HG02943 (cell line): ENCODE results near the gene RAB9A.
"Not testable (repeated sequence)": the region's sequence is repeated elsewhere in the genome, so short reads cannot be mapped to it uniquely, and the experiment has no call there.

Experiments
- ATAC-seq: cut with Tn5 transposase; IDR thresholded peaks from one replicate; pipeline ENCODE4 v1.9.1; 2021; ENCODE audit warnings: mild to moderate bottlenecking, low read depth, moderate library complexity; ENCODE audit not compliant: unreplicated experiment

The RAB9A gene

DNA sequence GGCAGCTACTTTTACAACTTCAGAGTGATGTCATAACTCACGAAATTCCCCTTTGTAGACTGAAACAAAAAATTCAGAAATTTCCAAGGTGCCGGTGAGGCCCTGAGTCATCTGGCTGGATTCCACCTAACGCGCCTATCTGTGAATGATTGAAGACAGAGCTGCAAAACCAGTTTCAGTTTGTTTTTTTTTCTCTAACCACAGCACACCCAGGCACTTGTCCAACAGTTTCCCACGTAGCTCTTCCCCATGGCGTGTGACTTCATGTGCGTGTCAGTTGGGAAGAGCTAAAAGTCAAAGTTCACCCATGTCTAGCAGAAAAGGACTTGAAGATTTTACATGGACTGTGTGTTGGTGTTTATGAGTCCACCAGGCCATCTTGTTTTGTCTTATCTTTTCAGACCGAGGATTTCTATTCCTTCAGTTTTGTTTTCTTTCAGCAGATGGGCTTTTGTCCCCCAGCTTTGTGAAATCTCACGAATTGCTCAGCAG, 19.6 kb upstream of the RAB9A start:
- ATAC-seq: peak; percentile 74

GRCh38 chrX:13669755-13670154, 19.2 kb upstream of the RAB9A start:
- ATAC-seq: not testable (repeated sequence)

GRCh38 chrX:13670197-13670596, 18.7 kb upstream of the RAB9A start:
- ATAC-seq: no peak

GRCh38 chrX:13673016-13673415, 15.9 kb upstream of the RAB9A start:
- ATAC-seq: no peak

DNA sequence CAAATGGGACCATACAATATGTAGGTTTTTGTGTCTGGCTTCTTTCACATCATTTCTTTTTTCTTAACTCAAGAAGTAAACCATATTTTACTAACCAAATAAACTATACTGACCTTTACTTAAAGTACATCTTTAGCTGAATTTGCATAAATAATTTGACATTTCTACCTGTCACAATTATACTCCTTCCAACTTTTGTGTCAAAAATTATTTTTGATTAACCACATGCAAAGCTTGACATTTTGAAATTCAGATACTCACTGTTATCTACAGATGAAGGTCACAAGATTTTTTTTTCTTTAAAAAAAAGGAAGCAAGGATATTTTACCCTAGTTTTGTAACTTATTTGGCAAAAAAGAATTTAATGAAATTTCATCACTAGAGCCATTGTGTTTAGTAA, 12.0 kb upstream of the RAB9A start:
- no peak for ATAC-seq

- not testable (repeated sequence) for ATAC-seq
Measured at GRCh38 chrX:13679700-13680099, 9.2 kb upstream of the RAB9A start.

- ATAC-seq: no peak
Measured at GRCh38 chrX:13681595-13681994, 7.3 kb upstream of the RAB9A start.

DNA sequence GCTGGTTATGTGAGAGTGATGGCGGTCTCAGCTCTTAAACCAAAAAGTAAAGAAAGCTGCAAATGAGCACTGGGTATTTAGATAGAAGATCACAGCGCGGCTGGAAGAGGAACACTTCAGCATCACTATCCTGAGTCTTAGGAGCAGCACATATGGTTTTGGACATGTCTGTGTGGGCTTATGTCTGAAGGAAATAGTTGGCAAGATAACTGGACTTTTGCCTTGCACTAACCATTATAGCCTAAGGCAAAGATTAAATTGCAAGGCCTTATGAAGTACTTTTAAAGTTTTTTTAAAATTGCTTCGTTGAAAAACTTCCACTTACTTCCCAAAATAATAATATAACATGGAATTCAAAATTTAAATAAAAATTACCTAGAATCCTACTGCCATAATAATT, 4.6 kb upstream of the RAB9A start:
- ATAC-seq: no peak

- ATAC-seq: no peak
Measured at GRCh38 chrX:13685126-13685763, 3.7 kb upstream of the RAB9A start.

DNA sequence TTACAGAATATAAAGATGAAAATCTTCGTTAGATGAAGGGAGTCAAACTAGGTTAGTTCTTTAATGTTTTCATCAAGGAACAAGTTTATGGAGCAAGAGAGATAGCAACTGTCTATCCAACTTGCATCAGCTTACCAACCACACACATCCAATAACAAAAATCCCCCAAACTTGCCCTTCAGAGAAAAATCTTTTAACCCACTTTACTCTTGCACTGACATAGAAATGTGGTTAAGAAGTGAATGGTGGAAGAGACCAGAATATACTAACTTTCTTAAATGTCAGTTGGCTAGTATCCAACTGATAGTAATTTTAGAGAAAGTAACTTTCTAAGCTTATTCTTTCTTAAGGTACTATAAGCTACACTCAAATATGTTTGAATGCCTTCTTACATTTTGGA, 1.7 kb upstream of the RAB9A start:
- no peak for ATAC-seq

DNA sequence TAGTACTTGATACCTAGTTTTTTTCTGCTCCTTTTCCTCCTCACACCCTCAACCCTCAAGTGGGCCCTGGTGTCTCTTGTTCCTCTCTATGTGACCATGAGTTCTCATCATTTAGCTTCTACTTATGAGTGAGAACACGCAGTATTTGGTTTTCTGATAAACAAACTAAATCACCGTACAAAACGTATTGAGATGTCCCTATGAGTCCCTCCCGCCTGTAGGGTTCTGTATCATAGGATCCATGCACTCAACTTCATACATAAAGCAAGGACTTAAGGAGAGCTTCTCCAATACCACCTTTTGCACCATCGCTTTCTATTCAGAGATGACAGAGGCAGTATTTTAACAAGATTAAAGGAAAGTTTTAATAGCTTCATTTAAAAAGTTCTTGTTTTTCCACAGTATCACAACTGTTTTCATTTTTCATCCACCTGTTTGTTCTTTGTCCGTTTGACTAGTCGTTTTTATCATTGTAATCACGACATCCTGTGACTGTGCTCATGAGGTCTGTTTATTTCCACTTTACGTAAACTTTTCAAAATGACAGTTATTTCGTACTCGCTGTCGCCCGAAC, 457 bp upstream of the RAB9A start:
- ATAC-seq: no peak

- no peak for ATAC-seq
Measured at GRCh38 chrX:13689741-13690211, 848 bp downstream of the RAB9A start.

DNA sequence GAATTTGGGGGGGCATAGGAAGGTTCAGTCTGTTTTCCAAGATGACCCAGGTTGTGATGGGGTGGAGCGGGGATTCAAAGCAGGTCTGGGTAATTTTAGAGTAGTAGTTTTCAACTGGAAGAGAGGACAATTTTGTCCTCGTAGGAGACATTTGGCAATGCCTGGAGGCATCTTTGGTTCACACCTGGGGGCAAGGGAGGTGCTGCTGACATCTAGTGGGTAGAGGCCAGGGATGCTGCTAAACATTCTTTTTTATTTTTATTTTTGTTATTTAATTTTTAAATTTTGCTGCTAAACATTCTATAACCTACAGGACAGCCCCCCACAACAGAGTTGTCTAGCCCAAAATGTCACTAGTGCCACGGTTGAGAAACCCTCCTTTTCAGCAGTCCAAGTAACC, 1.9 kb downstream of the RAB9A start:
- ATAC-seq: no peak

DNA sequence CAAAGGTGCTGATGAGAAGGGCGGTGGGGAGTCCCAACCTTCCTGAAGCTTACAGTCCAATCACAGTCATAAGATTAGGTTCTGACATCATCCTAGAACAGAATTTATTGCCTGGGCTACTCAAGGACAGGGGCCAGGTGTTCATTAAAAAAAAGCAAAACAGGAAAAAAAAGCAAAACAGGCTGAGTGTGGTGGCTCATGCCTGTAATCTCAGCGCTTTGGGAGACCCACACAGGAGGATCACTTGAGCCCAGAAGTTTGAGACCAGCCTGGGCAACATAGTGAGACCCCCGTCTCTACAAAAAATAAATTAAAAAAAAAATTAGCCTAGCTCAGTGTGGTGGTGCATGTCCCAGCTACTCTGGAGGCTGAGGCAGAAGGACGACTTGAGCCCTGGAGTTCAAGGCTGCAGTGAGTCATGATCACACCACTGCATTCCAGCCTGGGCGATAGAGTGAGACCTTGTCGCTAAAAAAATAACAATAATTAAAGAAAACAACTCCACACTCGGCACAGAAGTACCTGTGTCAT, 3.0 kb downstream of the RAB9A start:
- ATAC-seq: no peak

GRCh38 chrX:13692771-13693231, 3.9 kb downstream of the RAB9A start:
- ATAC-seq: no peak

- no peak for ATAC-seq
Measured at GRCh38 chrX:13693341-13693961, 4.5 kb downstream of the RAB9A start.

- ATAC-seq: no peak
Measured at GRCh38 chrX:13694359-13694758, 5.4 kb downstream of the RAB9A start.

DNA sequence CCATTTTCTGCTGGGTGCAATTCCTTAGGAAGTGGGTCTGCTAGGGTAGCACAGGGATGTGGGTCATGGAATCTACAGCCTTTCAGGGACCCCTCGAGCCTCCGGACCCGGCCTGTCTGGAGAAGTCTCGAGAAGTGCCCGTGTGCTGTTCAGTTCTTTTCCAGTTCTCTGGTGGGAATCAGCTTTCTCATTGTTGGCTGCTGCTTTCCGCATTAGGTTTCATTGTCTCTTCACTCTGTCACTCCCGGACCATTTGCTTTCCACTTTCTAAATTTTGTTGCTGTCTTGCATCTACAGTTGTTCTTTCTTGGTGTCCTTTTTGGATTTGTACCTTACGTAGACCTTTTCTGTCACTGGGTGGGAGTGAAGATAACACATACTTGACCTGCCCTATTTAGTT, 6.1 kb downstream of the RAB9A start:
- ATAC-seq: no peak

DNA sequence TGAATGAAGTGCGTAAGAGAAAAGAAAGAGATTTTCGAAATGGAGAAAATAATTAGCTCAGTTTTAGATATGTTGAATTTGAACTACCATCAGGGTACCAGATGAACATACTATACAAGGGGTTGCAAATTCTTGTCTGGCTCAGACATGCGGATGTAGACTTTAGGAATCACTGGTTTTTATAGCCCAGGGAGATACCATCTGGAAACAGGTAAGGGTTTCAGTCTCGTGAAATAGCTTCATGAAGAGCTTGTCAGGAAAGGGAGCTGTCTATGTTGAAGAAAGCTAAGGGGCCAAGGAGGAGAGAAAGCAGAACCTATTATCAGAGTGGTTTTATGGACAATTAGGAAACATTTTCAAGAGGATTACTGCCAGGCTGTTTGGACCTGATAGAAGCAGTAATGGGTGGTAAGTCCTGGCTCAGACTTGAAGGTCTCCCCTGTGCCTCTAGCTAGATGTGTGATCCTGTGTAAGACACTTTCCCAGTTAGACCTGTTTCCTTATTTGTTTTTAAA, 6.7 kb downstream of the RAB9A start:
- no peak for ATAC-seq

DNA sequence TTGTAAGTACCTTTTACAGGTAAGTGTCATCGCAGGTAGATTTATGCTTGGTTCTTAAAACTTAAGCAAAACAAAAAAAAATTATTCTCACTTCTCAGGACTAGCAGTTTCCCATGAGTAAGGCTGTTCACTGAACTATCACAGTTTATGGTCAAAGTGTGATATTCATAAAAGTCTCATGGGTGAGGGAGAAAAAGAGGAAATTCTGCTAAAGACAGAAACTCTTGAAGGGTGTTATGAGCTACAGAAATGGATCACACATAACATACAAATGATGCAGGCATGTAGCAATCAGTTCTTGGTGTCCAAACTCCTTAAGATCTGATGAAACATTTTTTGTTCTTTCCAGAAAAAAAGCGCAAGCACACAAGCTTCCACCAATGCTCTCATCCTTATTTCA, 8.5 kb downstream of the RAB9A start:
- no peak for ATAC-seq

GRCh38 chrX:13697976-13698375, 9.0 kb downstream of the RAB9A start:
- no peak for ATAC-seq
